Measurements from ENCODE around the gene RPRD1A.

DNA sequence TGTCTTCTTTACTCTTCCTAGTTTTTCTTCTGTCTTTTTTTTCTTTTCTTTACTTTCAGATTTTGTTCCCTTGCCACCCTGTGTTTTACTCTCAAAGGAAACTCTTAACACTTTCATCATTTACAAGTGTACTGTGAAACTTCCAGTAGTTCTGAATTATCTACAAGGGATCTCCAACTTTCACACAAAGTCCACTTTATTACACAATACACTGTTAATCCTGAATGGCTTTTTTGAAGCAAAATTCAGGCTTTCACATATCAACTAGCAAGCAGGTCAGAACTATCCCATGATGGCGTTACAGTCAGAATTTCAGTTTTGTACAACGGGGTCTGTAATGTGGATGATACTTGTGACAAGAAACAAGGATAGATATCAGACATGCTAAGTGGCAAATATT lies 60.4 kb downstream of the RPRD1A start:
- TF ChIP-seq REST (IDR thresholded peaks at IDR 0.05; ENCODE audit: insufficient read depth in 1 of 2, low read depth in 2 of 2, low read length in 2 of 2), result no peak
- no peak for TF ChIP-seq POLR2AphosphoS5 (IDR thresholded peaks at IDR 0.05; ENCODE audit: low read depth, low read length)
- TF ChIP-seq FOXP2 (optimal IDR thresholded peaks at IDR 0.05; ENCODE audit: borderline replicate concordance, extremely low read depth, extremely low read length, insufficient read depth), result no peak
